ENCODE data around the gene PGGHG.
"Not testable (repeated sequence)": the region's sequence is repeated elsewhere in the genome, so short reads cannot be mapped to it uniquely, and the experiment has no call there.

Gene PGGHG

GRCh38 chr11:316031-316701, 27.2 kb downstream of the PGGHG start:
- CTCF ChIA-PET = no interaction called here
- H3K27ac ChIP-seq = peak overlapping the region; percentile 96
- TF ChIP-seq, protein P1, sequence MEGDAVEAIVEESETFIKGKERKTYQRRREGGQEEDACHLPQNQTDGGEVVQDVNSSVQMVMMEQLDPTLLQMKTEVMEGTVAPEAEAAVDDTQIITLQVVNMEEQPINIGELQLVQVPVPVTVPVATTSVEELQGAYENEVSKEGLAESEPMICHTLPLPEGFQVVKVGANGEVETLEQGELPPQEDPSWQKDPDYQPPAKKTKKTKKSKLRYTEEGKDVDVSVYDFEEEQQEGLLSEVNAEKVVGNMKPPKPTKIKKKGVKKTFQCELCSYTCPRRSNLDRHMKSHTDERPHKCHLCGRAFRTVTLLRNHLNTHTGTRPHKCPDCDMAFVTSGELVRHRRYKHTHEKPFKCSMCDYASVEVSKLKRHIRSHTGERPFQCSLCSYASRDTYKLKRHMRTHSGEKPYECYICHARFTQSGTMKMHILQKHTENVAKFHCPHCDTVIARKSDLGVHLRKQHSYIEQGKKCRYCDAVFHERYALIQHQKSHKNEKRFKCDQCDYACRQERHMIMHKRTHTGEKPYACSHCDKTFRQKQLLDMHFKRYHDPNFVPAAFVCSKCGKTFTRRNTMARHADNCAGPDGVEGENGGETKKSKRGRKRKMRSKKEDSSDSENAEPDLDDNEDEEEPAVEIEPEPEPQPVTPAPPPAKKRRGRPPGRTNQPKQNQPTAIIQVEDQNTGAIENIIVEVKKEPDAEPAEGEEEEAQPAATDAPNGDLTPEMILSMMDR (conservative IDR thresholded peaks at IDR 0.05; ENCODE audit: low read depth) = no peak
- POLR2A ChIA-PET (ENCODE audit: low non-redundant PET) = interaction anchor here (1.3 kb wide), 1 partner anchor 40 kb away, joined by 3 read pairs; no protein-coding TSS in a partner anchor
- no peak for DNase-seq (ENCODE audit: low spot score)

- TF ChIP-seq, protein P1 (conservative IDR thresholded peaks at IDR 0.05; ENCODE audit: low read depth) = no peak
- ChIA-PET CTCF (no interaction called here), POLR2A (ENCODE audit: low non-redundant PET) (no interaction called here)
- DNase-seq (ENCODE audit: low spot score) = no peak
- H3K27ac ChIP-seq = peak overlapping the region; percentile 96
These were observed 28.0 kb downstream of the PGGHG start for GRCh38 chr11:316891-317301.

DNA sequence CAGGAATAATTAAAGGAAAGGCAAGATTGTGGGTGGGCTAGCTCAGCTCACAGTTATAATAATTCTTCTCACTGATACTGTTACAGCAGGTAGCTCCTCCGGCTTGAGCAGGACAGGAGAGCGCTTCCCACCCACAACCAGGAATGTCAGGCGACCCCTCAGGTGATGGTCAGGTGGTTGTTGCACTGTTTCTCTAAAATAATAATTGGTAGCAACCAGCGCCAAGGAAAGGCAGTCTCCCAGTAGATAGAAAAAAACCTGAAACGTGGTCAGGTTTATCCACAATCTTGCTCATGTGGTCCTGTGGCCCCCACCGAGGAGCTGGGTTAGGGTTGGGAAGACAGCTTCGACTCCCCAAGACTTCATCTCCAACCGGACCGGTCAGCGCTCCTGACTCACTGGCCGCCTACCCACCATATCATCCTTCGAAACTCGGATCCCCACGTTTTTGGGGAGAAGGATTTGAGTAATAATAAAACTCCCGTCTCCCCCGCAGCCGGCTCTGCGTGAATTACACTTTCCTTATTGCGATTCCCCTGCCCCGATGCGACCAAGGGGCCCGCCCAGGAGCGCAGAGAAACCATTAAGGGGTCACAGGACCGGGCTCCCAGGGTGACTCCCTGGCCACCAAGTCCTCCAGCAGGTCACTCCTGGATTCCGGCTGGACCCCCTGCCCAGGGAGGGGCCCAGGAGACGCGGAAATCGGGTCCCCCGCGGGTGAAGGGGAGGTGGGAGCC, 28.9 kb downstream of the PGGHG start:
- CTCF ChIA-PET; DNase-seq (ENCODE audit: low spot score); POLR2A ChIA-PET (ENCODE audit: low non-redundant PET): not testable (repeated sequence)
- peak overlapping the region; percentile 70 for H3K27ac ChIP-seq

GRCh38 chr11:318405-319120, 29.6 kb downstream of the PGGHG start:
- DNase-seq (ENCODE audit: low spot score); CTCF ChIA-PET; POLR2A ChIA-PET (ENCODE audit: low non-redundant PET): not testable (repeated sequence)
- H3K27ac ChIP-seq = peak overlapping the region; percentile 96

DNA sequence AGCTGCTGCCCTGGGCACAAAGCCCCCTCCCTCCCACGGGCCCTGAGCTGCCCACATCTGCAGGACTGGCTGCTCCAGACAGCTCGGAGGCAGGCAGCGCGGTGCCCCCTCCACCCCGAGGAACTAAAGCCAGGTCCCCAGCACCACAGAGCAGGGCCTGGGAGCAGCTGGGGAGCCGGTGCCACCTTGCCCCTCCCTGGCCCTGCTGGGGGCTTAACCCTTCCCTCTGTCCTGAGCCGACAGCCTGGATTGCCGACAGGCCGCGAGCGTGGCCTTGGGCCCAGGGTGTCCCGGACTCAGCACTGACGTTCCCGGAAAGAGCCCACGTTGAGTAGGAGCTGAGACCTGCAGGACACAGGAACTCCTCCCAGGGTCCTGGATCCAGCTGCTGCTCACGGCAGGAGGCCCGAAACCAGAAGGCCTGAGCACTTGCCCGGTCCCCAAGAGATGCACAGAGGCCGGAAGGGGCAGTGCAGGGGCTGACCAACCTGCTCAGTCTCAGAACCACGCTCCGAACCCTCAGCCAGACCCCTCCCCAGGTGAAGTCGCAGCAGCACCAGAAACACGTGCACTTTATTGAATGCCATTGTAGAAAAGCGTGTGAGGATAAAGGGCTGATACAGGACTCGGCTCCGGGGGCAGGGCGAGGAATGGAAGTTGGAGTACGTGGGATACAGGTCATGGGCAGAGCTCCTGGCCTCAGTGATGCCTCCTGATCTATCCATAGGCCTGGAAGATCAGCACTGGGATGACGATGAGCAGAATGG, 30.4 kb downstream of the PGGHG start:
- peak overlapping the region; percentile 96 for H3K27ac ChIP-seq
- DNase-seq (ENCODE audit: low spot score); POLR2A ChIA-PET (ENCODE audit: low non-redundant PET): not testable (repeated sequence)
- CTCF ChIA-PET = interaction anchor here (0.6 kb wide), 1 partner anchor 15 kb away, joined by 4 read pairs; no protein-coding TSS in a partner anchor

DNA sequence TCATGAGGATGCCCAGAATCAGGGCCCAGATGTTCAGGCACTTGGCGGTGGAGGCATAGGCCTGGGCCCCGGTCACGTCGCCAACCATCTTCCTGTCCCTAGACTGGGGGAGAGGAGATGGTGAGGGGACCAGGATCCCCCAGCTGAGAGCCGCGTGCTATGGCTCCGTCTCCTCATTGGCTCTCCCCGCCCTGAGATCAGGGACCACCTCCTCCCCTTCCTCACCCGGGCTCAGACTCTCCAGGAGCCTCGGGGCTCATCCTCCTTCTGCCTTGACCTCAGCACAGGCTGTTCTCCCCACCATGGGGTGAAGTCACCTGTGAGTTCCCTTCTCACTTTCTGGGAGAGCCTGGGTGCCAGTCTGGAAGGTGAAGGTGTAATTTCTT, 31.0 kb downstream of the PGGHG start:
- CTCF ChIA-PET = interaction anchor here (0.6 kb wide), 2 partner anchors 15 to 29 kb away, joined by 3 to 4 read pairs; no protein-coding TSS in a partner anchor
- H3K27ac ChIP-seq = peak overlapping the region; percentile 96
- POLR2A ChIA-PET (ENCODE audit: low non-redundant PET); DNase-seq (ENCODE audit: low spot score): not testable (repeated sequence)

GRCh38 chr11:324156-324555, 35.2 kb downstream of the PGGHG start:
- POLR2A ChIA-PET (ENCODE audit: low non-redundant PET) = no interaction called here
- CTCF ChIA-PET = no interaction called here
- DNase-seq (ENCODE audit: low spot score) = no peak
- TF ChIP-seq, protein P1 (conservative IDR thresholded peaks at IDR 0.05; ENCODE audit: low read depth) = no peak
- no peak overlapping the region for H3K27ac ChIP-seq

DNA sequence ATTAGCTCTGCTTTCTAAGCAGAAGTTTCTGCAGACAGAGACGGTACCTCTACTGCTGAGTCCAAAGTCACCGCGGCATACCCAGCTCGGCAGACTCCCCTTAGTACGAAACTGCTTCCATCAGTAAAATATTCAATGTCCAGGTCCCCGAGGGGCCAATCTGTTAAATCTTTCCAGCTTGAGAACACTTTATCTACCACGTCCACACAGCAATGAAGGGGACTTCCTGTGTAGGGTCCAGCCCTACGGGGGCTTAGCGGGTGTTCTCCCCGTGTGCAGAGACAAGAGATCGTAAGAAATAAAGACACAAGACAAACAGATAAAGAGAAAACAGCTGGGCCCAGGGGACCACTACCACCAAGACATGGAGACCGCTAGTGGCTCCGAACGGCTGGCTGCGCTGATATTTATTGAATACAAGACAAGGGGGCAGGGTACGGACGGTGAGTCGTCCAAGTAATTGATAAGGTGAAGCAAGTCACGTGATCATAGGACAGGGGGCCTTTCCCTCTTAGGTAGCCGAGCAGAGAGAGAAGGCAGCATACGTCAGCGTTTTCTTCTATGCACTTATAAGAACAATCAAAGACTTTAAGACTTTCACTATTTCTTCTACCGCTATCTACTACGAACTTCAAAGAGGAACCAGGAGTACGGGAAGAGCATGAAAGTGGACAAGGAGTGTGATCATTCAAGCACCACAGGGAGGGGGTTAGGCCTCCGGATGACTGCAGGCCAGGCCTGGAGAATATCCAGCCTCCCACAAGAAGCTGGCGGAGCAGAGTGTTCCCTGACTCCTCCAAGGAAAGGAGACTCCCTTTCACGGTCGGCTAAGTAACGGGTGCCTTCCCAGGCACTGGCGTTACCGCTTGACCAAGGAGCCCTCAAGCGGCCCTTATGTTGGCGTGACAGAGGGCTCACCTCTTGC, 35.9 kb downstream of the PGGHG start:
- POLR2A ChIA-PET (ENCODE audit: low non-redundant PET) = not testable (repeated sequence)

More for the DNA sequence above, 35.9 kb downstream of the PGGHG start:
- H3K27ac ChIP-seq; CTCF ChIA-PET; DNase-seq (ENCODE audit: low spot score): not testable (repeated sequence)

All from RWPE1 (cell line).